Kidney (tissue), 14 donors: ENCODE results near the gene GTF2H4. TPM values are rescaled to one million over a fixed set of nuclear protein-coding genes. Genes with fewer than 3 reads are reported as not detected.
"Not testable (repeated sequence)": the region's sequence is repeated elsewhere in the genome, so short reads cannot be mapped to it uniquely, and the experiment has no call there.

ENCODE experiments used
- DNase-seq, 5 donors: peaks; one replicate each; pipeline ENCODE4 v3.0.0-alpha.2; 2013 to 2020
- FAIRE-seq: peaks from 2 replicates; lab custom pipeline; 2012; peaks lifted over from hg19 to GRCh38; lab: Jason Lieb, UNC
- H3K27ac ChIP-seq, 2 donors: one replicate each; pipeline ENCODE4 v1.7.0; 2013; ENCODE audit warnings: low read depth in 2 of 2, low read length in 2 of 2, inconsistent platforms in 1 of 2
- H3K27me3 ChIP-seq: one replicate; pipeline ENCODE4 v1.7.1; 2013; ENCODE audit warnings: low read length, inconsistent platforms; ENCODE audit not compliant: control insufficient read depth, insufficient read depth
- H3K36me3 ChIP-seq, 3 donors: one replicate each; pipeline versions ENCODE4 v1.7.0 to v1.7.1; 2013; ENCODE audit warnings: low read length in 3 of 3, control low read depth in 1 of 3, inconsistent platforms in 1 of 3; ENCODE audit not compliant: insufficient read depth in 3 of 3, control insufficient read depth in 2 of 3
- H3K4me1 ChIP-seq, 3 donors: one replicate each; pipeline versions ENCODE4 v1.7.0 to v1.7.1; 2013; ENCODE audit warnings: low read length in 3 of 3, inconsistent platforms in 1 of 3, low read depth in 1 of 3; ENCODE audit not compliant: control insufficient read depth in 2 of 3, insufficient read depth in 2 of 3
- H3K4me3 ChIP-seq, 3 donors: one replicate each; pipeline versions ENCODE4 v1.7.0 to v1.8.1; 2013; ENCODE audit warnings: low read length in 3 of 3, control low read depth in 1 of 3, inconsistent platforms in 1 of 3
- H3K9ac ChIP-seq, 3 donors: one replicate each; pipeline versions ENCODE4 v1.7.0 to v1.7.1; 2013; ENCODE audit warnings: low read length in 3 of 3, control low read depth in 1 of 3, inconsistent platforms in 1 of 3
- H3K9me3 ChIP-seq, 3 donors: one replicate each; pipeline versions ENCODE4 v1.7.0 to v1.7.1; 2013; ENCODE audit warnings: low read length in 3 of 3, control low read depth in 1 of 3, inconsistent platforms in 1 of 3; ENCODE audit not compliant: control insufficient read depth in 2 of 3, insufficient read depth in 1 of 3
- CTCF ChIP-seq: IDR thresholded peaks from 3 replicates; pipeline ENCODE4 v1.5.1; 2012; ENCODE audit warnings: mild to moderate bottlenecking, moderate library complexity, borderline replicate concordance; ENCODE audit not compliant: insufficient read depth; ENCODE audit errors: extremely low read depth
- intact Hi-C: fragments of 100-400 bp; cut with DNase I; formaldehyde crosslinking; loops from one replicate; pipeline ENCODE4 v1.11.1; 2022
- polyA plus RNA-seq: library from polyadenylated mRNA; stranded (reverse); fragments of 350-450 nt; fragmentation: Illumina TruSeq; extraction: RNeasy Lipid Tissue Mini Kit (QIAGEN cat#74804); gene quantifications from one replicate; pipeline ENCODE4 v1.2.3, GENCODE V29; 2014; ENCODE audit warnings: low read depth, low replicate concordance; ENCODE audit not compliant: insufficient read depth
- total RNA-seq: library from RNA; stranded (reverse); fragmentation: NEBNext Ultra II Directional; extraction: Animal tissue kit (Norgen Biotek cat#: 25700); gene quantifications from one replicate; pipeline ENCODE4 v1.2.1, GENCODE V29; 2021
- donor health status: control.
- donor health status: control.
- donor health status: control.
- donor health status: control.
- donor health status: control.
- donor health status: DM: yes; HTN: yes; CAD: no.
- donor health status: Normal renal cell carcinoma (clear cell type).

GTF2H4 gene
- total and polyA plus RNA-seq, 2 donors from 2014 or later, result 20.9 to 39.3 TPM

DNA sequence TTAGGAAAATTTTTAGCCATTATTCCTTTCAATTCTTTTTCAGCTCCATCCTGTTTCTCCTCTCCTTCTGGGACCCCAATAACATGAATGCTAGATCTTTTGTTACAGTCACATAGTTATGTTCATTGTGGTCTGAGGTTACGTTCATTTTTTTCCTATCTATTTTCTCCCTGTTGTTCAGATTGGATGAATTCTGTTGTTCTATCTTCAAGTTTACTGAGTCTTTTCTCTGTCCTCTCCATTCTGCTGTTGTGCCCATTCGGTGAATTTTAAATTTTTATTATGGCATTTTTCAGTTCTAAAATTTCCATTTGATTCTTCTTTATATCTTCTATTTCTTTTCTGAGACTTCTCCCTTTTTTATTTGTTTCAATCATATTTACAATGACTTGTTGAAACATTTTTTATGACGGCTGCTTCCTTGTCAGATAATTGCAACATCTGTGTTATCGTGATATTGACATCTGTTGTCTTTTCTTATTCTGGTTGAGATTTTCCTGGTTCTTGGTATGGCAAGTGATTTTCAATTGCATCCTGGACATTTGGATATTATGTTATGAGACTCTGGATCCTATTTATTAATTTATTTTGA, 36.3 kb upstream of the GTF2H4 start:
- DNase-seq, result no peak
- Histone ChIP-seq H3K27me3 (no peaks in the 10 kb centered on the region), H3K9ac (no peak overlapping the region), H3K36me3 (no peaks in the 10 kb centered on the region), H3K4me3 (no peak overlapping the region), H3K9me3 (peaks cover 0 to 8% (median 0%) of the 10 kb centered on the region in 3 donors), H3K27ac (no peak overlapping the region), H3K4me1 (peaks cover 0 to 3% (median 0%) of the 10 kb centered on the region in 3 donors)
- no peak for TF ChIP-seq CTCF
- no peak for FAIRE-seq
- intact Hi-C loops, result loop anchor here (10.0 kb wide), 1 partner anchor 47 kb away; no protein-coding TSS in a partner anchor

GRCh38 chr6:30873137-30873640, 34.8 kb upstream of the GTF2H4 start:
- no peak overlapping the region for H3K4me3 ChIP-seq
- H3K27me3 ChIP-seq, result no peaks in the 10 kb centered on the region
- H3K4me1 ChIP-seq, result peaks cover 0 to 5% (median 0%) of the 10 kb centered on the region in 3 donors
- FAIRE-seq (no peak), DNase-seq (no peak)
- intact Hi-C loops, result loop anchor here (10.0 kb wide), 1 partner anchor 48 kb away; no protein-coding TSS in a partner anchor
- no peak overlapping the region for H3K27ac ChIP-seq
- H3K36me3 ChIP-seq, result no peaks in the 10 kb centered on the region
- H3K9me3 ChIP-seq, result peaks cover 0 to 8% (median 0%) of the 10 kb centered on the region in 3 donors
- no peak overlapping the region for H3K9ac ChIP-seq
- no peak for TF ChIP-seq CTCF

DNA sequence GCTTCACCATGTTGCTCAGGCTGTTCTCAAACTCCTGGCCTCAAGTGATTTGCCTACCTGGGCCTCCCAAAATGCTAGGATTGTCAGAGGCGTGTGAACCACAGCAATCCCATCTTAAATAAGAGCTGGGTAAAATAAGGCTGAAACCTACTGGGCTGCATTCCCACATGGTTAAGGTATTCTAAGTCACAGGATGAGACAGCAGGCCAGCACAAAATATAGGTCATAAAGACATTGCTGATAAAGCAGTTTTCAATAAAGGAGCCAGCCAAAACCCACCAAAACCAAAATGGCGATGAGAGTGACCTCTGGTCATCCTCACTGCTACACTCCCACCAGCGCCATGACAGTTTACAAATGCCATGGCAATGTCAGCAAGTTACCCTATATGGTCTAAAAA, 34.2 kb upstream of the GTF2H4 start:
- not testable (repeated sequence) for H3K9me3 ChIP-seq, DNase-seq, H3K4me1 ChIP-seq, H3K9ac ChIP-seq, H3K27me3 ChIP-seq, H3K4me3 ChIP-seq, H3K27ac ChIP-seq, H3K36me3 ChIP-seq, FAIRE-seq
- intact Hi-C loops, result loop anchor here (10.0 kb wide), 1 partner anchor 49 kb away; no protein-coding TSS in a partner anchor

DNA sequence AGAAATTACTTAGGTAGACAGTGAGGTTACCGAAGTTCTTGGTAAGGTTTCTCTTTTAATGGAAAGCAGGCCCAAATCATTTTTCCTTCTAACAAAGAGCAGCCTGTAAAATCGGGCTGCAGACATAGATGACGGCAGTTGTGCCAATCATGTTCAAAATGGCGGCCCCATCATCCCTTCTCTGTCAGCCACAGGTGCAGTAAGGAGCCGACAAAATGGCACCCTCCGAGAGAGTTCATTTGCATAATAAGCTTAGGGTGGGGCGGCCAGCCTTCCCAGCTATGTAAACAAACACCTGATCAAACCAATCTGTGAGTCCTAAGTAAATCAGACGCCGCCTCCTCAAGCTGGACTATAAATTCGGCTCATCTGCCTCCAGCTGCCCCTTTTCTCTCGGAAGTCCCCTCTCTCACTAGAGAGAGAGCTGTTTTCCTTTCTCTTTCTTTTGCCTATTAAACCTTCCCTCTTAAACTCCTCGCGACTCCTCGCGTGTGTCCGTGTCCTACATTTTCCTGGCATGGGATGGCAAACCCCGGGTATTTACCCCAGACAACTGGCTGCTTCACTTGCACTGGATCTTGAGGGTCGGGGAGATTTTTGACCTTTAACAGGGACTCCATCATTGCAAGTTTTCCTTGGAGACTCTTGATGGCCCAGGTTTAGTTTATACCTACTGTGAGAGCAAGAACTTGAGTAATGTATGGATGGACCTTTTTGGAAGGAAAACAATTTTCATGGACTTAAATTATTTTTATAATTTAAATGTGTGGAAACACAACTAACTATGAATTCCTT, 32.6 kb upstream of the GTF2H4 start:
- no peak overlapping the region for H3K9ac ChIP-seq
- no peaks in the 10 kb centered on the region for H3K9me3 ChIP-seq
- FAIRE-seq, result no peak
- no peak for TF ChIP-seq CTCF
- peaks cover 0 to 5% (median 0%) of the 10 kb centered on the region in 3 donors for H3K4me1 ChIP-seq
- no peaks in the 10 kb centered on the region for H3K27me3 ChIP-seq
- H3K4me3 ChIP-seq, result no peak overlapping the region
- intact Hi-C loops, result loop anchor here (10.0 kb wide), 1 partner anchor 51 kb away; no protein-coding TSS in a partner anchor
- DNase-seq, result no peak
- H3K27ac ChIP-seq, result peak overlapping the region in 1 of 2 donors; percentile 48
- no peaks in the 10 kb centered on the region for H3K36me3 ChIP-seq
